Parathyroid adenoma (tissue), 2 donors: ENCODE data around the gene PIGV.
"Not testable (repeated sequence)": the region's sequence is repeated elsewhere in the genome, so short reads cannot be mapped to it uniquely, and the experiment has no call there.

Experiments
- H2AFZ ChIP-seq: fragments of 300-600 bp; sonication (generic); one replicate; pipeline ENCODE4 v1.7.0; 2017; ENCODE audit warnings: antibody characterized with exemption, mild to moderate bottlenecking
- H3K27ac ChIP-seq: fragments of 300-600 bp; sonication (generic); one replicate; pipeline ENCODE4 v1.7.0; 2017
- H3K27me3 ChIP-seq: fragments of 300-600 bp; sonication (generic); one replicate; pipeline ENCODE4 v1.7.0; 2017; ENCODE audit warnings: low read length; ENCODE audit not compliant: control insufficient read depth, insufficient read depth
- H3K36me3 ChIP-seq: fragments of 300-600 bp; sonication (generic); one replicate; pipeline ENCODE4 v1.7.0; 2017; ENCODE audit warnings: low read length; ENCODE audit not compliant: control insufficient read depth, insufficient read depth
- H3K4me1 ChIP-seq: fragments of 300-600 bp; sonication (generic); one replicate; pipeline ENCODE4 v1.7.0; 2017; ENCODE audit warnings: control low read depth
- H3K4me2 ChIP-seq: fragments of 300-600 bp; sonication (generic); one replicate; pipeline ENCODE4 v1.7.0; 2017; ENCODE audit warnings: low read length
- H3K4me3 ChIP-seq: fragments of 300-600 bp; sonication (generic); one replicate; pipeline ENCODE4 v1.7.0; 2017; ENCODE audit warnings: low read depth, low read length
- H3K79me2 ChIP-seq: fragments of 300-600 bp; sonication (generic); one replicate; pipeline ENCODE4 v1.7.0; 2017; ENCODE audit warnings: control low read depth
- H3K9ac ChIP-seq: fragments of 300-600 bp; sonication (generic); one replicate; pipeline ENCODE4 v1.7.0; 2017; ENCODE audit warnings: mild to moderate bottlenecking
- H3K9me3 ChIP-seq: fragments of 300-600 bp; sonication (generic); one replicate; pipeline ENCODE4 v1.7.0; 2017; ENCODE audit warnings: low read length; ENCODE audit not compliant: control insufficient read depth
- CTCF ChIP-seq: fragments of 300-600 bp; sonication (generic); IDR thresholded peaks from one replicate; pipeline ENCODE4 v1.7.0; 2017; ENCODE audit warnings: antibody characterized with exemption, mild to moderate bottlenecking
- donor health status: primary hyperparathyroidism.

Gene PIGV

GRCh38 chr1:26839779-26840178 is 52.0 kb downstream of the PIGV start:
- H3K4me3 ChIP-seq, result no peak overlapping the region
- H3K4me1 ChIP-seq, result no peaks in the 10 kb centered on the region
- no peaks in the 10 kb centered on the region for H3K9me3 ChIP-seq
- no peak overlapping the region for H2AFZ ChIP-seq
- no peaks in the 10 kb centered on the region for H3K79me2 ChIP-seq
- no peak overlapping the region for H3K9ac ChIP-seq
- no peak overlapping the region for H3K4me2 ChIP-seq
- TF ChIP-seq CTCF, result no peak
- H3K27ac ChIP-seq, result no peak overlapping the region
- no peaks in the 10 kb centered on the region for H3K27me3 ChIP-seq
- no peaks in the 10 kb centered on the region for H3K36me3 ChIP-seq

- Histone ChIP-seq H3K36me3 (no peaks in the 10 kb centered on the region), H3K4me3 (no peak overlapping the region), H3K79me2 (no peaks in the 10 kb centered on the region), H3K27me3 (no peaks in the 10 kb centered on the region), H3K4me2 (no peak overlapping the region), H3K4me1 (no peaks in the 10 kb centered on the region), H3K27ac (no peak overlapping the region), H3K9ac (no peak overlapping the region), H2AFZ (no peak overlapping the region), H3K9me3 (no peaks in the 10 kb centered on the region)
- TF ChIP-seq CTCF, result no peak
Measured at GRCh38 chr1:26844424-26845196, 56.9 kb downstream of the PIGV start.

- H3K4me2 ChIP-seq, H3K79me2 ChIP-seq, H3K36me3 ChIP-seq, H3K4me3 ChIP-seq, H3K4me1 ChIP-seq, H2AFZ ChIP-seq, H3K9ac ChIP-seq, H3K9me3 ChIP-seq, H3K27ac ChIP-seq, H3K27me3 ChIP-seq: not testable (repeated sequence)
Measured at GRCh38 chr1:26847826-26848225, 60.1 kb downstream of the PIGV start.
